ENCODE measurements around the gene FNDC8. TPM values are rescaled to one million over a fixed set of nuclear protein-coding genes. Genes with fewer than 3 reads are reported as not detected.

Gene FNDC8
- under 1 TPM; 0.11 to 0.23 (median 0.15) TPM for polyA plus RNA-seq (ENCODE audit: insufficient read length in 4 of 4)

GRCh38 chr17:35121315-35121714 is at the start of gene FNDC8:
Gene FNDC8, plus strand, starts transcription at chr17:35121615. Its CDS starts 79 bp downstream, at chr17:35121694.
- DNase-seq (ENCODE audit: low read depth in 4 of 4, low spot score in 3 of 4): no peak

GRCh38 chr17:35073183-35073790 is 48.1 kb upstream of the FNDC8 start:
- DNase-seq (ENCODE audit: low read depth in 4 of 4, low spot score in 3 of 4): no peak

GRCh38 chr17:35073991-35074627 is 47.3 kb upstream of the FNDC8 start:
- DNase-seq (ENCODE audit: low read depth in 4 of 4, low spot score in 3 of 4): no peak

GRCh38 chr17:35074711-35075707 is 46.4 kb upstream of the FNDC8 start:
- DNase-seq (ENCODE audit: low read depth in 4 of 4, low spot score in 3 of 4): no peak

GRCh38 chr17:35076874-35077273 is 44.5 kb upstream of the FNDC8 start:
- DNase-seq (ENCODE audit: low read depth in 4 of 4, low spot score in 3 of 4): no peak

GRCh38 chr17:35079547-35080423 is 41.6 kb upstream of the FNDC8 start:
- no peak for DNase-seq (ENCODE audit: low read depth in 4 of 4, low spot score in 3 of 4)

- DNase-seq (ENCODE audit: low read depth in 4 of 4, low spot score in 3 of 4): no peak
These were observed 40.9 kb upstream of the FNDC8 start for GRCh38 chr17:35080536-35080935.

- DNase-seq (ENCODE audit: low read depth in 4 of 4, low spot score in 3 of 4): no peak
These were observed 39.8 kb upstream of the FNDC8 start for GRCh38 chr17:35081638-35082037.

GRCh38 chr17:35082073-35082657 is 39.2 kb upstream of the FNDC8 start:
- no peak for DNase-seq (ENCODE audit: low read depth in 4 of 4, low spot score in 3 of 4)

GRCh38 chr17:35083071-35083470 is 38.3 kb upstream of the FNDC8 start:
- no peak for DNase-seq (ENCODE audit: low read depth in 4 of 4, low spot score in 3 of 4)

GRCh38 chr17:35084987-35085386 is 36.4 kb upstream of the FNDC8 start:
- no peak for DNase-seq (ENCODE audit: low read depth in 4 of 4, low spot score in 3 of 4)

GRCh38 chr17:35086164-35086563 is 35.3 kb upstream of the FNDC8 start:
- DNase-seq (ENCODE audit: low read depth in 4 of 4, low spot score in 3 of 4): no peak

GRCh38 chr17:35086931-35087573 is 34.4 kb upstream of the FNDC8 start:
- no peak for DNase-seq (ENCODE audit: low read depth in 4 of 4, low spot score in 3 of 4)

GRCh38 chr17:35087731-35088355 is 33.6 kb upstream of the FNDC8 start:
- peak in 3 of 4 donors; percentile 7 to 14 (median 12) for DNase-seq (ENCODE audit: low read depth in 4 of 4, low spot score in 3 of 4)

- DNase-seq (ENCODE audit: low read depth in 4 of 4, low spot score in 3 of 4): peak; percentile 16 to 39 (median 24)
These were observed 33.0 kb upstream of the FNDC8 start for GRCh38 chr17:35088356-35088880.

GRCh38 chr17:35088881-35089585 is 32.4 kb upstream of the FNDC8 start:
- peak; percentile 47 to 77 (median 71) for DNase-seq (ENCODE audit: low read depth in 4 of 4, low spot score in 3 of 4)

GRCh38 chr17:35089586-35090296 is 31.7 kb upstream of the FNDC8 start:
- no peak for DNase-seq (ENCODE audit: low read depth in 4 of 4, low spot score in 3 of 4)

Measured in left renal pelvis (tissue), 4 donors.